DMS79 treated with DMSO at 0.1 percent for 48 hours (cell line): ENCODE data around the gene MRGPRG.
"Not testable (repeated sequence)": the region's sequence is repeated elsewhere in the genome, so short reads cannot be mapped to it uniquely, and the experiment has no call there.

ENCODE experiments used
- DNase-seq: peaks from one replicate; lab custom pipeline; 2025; lab: John Stamatoyannopoulos, UW

The MRGPRG gene, protein sequence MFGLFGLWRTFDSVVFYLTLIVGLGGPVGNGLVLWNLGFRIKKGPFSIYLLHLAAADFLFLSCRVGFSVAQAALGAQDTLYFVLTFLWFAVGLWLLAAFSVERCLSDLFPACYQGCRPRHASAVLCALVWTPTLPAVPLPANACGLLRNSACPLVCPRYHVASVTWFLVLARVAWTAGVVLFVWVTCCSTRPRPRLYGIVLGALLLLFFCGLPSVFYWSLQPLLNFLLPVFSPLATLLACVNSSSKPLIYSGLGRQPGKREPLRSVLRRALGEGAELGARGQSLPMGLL

DNA sequence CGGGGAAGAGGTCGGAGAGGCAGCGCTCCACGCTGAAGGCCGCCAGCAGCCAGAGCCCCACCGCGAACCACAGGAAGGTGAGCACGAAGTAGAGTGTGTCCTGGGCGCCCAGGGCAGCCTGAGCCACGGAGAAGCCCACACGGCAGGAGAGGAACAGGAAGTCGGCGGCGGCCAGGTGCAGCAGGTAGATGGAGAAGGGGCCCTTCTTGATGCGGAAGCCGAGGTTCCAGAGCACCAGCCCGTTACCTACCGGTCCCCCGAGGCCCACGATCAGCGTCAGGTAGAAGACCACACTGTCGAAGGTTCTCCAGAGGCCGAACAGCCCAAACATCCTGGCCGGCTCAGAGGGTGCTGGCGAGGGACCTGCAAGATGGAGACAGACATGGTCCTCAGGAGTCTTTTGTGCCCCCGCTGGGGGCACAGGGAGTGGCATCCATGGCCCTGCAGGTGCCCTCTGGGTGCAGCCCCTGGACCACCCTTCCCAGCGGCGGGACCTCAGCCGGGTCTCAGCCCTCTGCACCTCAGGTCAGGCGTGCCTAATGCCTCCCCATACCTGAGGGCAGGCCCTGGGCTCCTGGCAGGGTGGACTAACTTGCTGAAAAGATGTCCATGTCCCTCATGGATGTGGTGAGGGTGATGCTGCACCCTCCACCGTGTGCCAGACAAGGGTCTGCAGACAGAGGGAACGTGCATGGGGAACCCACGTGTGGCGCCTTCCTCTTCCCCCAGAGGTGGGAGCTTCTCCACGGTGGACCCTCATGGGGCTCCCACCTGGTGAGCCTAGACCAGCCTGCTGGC lies at the start of gene MRGPRG:
Gene MRGPRG (minus strand): TSS at position 331 of the 798 bp plus-strand sequence. CDS start 0 bp downstream, at position 331.
- DNase-seq = no peak

DNA sequence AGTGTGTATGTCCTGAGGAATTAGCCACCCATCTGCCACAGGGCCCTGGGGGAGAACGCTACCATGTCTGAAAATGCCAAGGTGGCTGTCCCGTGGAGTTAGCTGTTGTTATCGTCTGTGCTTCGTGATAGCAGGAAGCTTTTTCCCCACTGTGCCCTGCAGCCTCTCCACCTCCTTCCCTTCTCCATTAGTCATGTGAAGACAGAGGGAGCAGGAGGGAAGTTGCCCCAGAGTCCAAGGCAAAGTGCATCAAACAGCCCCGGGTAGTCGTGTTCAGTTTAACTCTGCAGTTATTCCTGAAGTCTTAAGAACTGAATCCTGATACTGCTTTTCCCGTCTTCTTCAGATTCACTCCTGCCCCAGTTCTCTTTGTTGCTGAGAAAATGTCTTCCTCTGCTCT lies 43.9 kb upstream of the MRGPRG start:
- not testable (repeated sequence) for DNase-seq

DNA sequence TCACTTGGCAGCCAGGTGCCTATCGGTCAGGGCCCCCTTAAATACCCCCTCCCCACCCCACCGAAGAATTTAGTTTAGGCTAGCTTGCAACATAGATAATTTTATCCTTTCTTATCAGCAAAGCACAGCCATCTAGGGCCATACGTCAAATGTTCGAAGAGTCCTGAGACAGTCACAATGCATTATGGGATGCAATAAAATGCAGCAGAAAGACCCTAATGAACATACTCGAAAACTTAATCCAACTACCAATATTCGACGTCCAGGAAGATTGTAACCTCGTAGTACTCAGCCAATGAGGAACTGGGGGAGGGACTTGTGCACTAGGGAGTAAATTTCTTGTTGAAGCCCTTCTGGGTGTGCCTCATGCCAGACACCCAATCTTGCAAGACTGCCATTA lies 43.2 kb upstream of the MRGPRG start:
- DNase-seq = not testable (repeated sequence)

DNA sequence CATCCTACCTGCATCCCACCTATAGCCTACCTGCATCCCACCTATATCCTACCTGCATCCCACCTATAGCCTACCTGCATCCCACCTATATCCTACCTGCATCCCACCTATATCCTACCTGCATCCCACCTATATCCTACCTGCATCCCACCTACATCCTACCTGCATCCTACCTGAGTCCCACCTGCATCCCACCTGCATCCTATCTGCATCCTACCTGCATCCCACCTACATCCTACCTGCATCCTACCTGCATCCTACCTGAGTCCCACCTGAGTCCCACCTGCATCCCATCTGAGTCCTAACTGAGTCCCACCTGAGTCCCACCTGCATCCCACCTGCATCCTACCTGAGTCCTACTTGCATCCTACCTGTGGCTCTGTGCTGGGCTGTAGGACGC lies 38.9 kb upstream of the MRGPRG start:
- DNase-seq = not testable (repeated sequence)

DNA sequence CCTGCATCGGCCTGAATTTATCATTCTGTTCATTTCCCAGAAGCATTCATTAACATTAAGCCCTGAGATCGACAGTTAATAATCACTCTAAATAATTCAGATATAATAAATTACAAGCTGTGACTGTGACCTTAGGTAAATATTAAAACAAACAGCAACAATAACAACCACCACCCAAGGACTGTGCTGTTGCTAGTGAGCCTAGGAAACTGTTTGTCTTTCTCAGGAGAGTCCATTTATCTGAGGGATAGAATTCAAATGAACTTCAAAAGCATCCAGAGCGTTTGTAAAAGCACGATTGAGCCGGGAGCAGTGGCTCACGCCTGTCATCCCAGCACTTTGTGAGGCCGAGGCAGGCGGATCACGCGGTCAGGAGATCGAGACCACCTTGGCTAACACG lies 36.6 kb upstream of the MRGPRG start:
- not testable (repeated sequence) for DNase-seq

DNA sequence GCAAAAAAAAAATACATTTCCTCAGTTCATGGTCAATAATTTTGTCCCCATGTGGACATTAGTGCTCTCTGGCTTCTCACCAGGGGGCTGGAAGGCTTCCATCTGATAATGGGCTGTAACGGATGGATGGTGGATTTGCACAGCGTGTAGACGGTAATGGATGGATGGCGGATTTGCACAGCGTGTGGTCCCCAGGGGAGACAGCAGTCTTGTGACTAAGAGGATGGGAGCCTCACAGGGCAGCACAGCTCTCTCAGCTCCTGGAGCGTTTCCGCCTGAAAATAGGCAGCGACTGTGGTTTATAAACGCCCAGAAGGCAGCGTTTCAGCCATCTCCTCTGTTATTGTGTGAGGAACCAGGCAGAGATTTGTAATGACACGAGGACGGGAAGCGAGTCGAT lies 36.2 kb upstream of the MRGPRG start:
- DNase-seq = not testable (repeated sequence)

DNA sequence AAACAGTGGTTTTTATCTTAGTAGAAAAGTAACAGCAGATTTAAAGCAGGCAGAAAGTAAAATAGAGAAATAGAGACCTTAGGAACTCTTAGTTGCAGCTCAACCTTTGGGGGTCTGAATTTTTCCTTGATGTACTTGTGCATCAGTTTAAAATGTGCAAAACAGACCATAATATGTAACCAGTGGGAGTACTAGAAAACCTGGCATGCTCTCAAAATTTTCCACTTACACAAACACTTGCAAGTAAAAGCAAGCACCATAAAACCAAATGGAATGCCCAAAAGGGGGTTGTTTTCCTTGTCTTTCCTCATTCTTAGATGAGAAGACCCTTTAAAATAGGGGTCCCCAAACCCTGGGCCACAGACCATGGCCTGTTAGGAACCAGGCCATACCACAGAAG lies 26.5 kb upstream of the MRGPRG start:
- peak; percentile 51 for DNase-seq

DNA sequence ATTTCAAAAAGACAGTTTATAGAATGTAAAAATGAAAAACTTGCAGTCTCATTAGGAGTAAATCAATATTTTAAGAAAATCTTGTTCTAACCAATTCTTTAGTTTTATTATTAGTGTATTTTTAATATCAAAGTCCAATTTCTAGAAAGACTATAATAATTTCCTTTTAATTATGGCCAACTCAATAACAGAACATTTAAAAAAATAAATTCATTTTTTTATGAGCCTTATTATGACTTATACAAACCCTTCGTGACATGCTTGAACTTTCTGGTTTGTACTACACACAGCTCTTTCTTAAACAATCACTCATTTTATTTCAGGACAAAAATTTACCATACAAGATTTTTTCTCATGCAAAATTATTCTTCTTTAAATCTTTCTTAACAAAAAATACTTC lies 25.3 kb upstream of the MRGPRG start:
- DNase-seq = no peak

DNA sequence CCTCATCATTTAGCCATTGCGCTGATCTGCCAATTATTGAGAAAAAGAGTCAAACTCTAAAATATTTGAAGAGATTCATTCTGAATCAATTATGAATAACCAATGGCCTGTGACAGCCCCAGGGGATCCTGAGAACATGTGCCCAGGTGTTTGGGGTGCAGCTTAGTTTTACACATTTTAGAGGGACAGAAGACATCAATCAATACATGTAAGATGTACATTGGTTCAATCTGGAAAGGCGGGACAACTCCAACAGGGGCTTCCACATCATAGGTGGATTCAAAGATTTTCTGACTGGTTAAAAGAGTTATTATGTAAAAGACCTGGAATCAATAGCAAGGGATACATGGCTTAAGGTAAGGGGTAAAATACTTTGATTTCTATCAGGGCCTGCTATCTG lies 18.5 kb upstream of the MRGPRG start:
- no peak for DNase-seq

DNA sequence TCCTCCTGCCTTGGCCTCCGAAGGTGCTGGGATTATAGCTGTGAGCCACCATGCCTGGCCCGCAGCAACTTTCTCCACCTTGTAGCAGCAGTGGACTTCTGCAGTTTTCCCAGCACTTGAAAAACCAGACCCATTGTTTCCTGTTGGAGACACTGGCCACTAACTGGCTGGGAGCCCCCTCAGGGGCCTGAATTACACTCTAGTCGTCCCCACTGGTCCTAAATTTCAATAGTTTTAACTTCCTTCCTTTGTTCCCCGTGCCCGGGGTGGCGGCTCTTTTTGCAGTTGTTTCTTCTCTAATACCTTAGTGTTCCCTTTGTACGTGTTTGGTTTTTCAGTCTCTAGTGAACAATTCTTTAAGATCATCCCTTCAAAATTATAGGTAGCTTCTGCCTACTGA lies 16.2 kb upstream of the MRGPRG start:
- no peak for DNase-seq

DNA sequence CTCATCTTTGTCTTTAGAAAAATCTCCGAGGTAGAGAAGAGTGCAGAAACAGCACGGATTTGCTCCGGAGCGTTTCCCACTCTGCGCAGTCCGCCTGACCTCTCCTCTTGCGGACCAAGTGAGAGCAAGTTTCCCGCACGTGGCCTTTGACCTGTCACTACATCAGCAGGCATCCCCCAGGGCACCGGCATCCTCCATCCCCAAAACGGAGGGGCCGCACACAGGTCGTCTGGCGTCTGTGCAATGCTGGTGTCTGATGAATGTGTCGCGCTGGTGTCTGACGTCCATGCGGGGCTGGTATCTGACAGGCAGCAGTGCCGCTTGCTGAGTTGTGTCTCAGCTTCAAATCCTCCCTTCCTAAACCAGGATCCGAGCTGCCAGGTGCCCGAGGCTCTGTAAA lies 14.3 kb upstream of the MRGPRG start:
- no peak for DNase-seq

DNA sequence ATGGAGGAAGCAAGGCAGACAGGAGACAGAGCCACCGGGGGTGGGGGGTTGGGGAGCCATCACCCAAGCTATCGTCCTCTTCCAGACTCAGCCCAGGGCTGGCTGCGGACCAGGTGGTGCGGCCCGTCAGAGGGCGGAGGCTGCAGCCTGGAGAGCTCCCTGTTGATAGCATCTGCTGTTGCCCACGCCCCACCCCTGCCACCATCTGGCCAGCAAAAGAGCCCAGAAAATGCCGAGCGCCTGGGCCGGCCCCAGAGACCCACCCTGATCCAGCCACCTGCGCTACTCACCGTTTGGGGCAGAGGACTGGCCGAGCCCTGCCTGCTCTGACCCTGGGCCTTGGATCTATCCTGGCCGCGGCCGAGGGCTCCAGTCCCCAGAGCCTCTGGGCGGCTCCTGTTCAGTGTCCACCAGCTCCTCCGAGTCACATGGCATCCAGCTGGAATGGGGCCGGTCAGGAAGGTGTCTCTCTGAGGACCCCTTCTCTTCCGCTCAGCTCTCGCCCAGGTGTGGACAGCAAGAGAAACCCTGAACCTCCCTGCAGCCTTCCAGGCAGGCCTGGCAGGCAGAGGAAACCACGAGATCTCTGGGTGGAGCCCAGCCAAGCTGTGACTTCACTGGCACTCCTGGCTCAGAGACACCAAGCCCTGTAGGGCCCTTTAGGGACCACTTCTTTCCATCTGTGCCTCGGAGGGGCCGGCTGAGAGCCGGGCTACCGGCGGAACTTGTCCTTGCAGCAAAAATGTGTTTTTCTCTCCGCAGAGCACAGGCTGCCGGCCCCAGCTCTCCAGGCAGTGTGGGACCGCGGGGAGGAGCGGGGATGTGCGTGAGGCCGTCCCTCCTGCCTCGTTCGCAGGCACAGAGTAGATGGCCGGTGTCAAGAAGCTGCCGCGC lies 13.5 kb upstream of the MRGPRG start, which contains the start of gene MRGPRE:
Gene MRGPRE (minus strand): TSS at position 567 of the 894 bp plus-strand sequence. CDS start 3,618 bp downstream, outside the sequence.
- DNase-seq = peak; percentile 66

DNA sequence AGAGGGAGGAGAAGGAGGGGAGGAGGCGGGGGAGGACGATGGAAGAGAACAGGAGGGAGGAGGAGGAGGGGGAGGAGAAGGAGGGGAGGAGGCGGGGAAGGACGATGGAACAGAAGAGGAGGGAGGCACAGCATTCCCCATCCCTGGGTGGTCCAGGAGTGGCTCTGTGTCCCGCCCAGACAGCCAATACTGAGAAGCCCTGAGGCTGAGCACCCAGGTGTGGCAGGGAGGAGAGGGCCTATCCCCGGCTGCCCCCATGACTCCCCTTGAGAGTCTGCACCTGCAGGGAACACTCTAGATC lies 12.9 kb upstream of the MRGPRG start:
- DNase-seq = peak; percentile 66

DNA sequence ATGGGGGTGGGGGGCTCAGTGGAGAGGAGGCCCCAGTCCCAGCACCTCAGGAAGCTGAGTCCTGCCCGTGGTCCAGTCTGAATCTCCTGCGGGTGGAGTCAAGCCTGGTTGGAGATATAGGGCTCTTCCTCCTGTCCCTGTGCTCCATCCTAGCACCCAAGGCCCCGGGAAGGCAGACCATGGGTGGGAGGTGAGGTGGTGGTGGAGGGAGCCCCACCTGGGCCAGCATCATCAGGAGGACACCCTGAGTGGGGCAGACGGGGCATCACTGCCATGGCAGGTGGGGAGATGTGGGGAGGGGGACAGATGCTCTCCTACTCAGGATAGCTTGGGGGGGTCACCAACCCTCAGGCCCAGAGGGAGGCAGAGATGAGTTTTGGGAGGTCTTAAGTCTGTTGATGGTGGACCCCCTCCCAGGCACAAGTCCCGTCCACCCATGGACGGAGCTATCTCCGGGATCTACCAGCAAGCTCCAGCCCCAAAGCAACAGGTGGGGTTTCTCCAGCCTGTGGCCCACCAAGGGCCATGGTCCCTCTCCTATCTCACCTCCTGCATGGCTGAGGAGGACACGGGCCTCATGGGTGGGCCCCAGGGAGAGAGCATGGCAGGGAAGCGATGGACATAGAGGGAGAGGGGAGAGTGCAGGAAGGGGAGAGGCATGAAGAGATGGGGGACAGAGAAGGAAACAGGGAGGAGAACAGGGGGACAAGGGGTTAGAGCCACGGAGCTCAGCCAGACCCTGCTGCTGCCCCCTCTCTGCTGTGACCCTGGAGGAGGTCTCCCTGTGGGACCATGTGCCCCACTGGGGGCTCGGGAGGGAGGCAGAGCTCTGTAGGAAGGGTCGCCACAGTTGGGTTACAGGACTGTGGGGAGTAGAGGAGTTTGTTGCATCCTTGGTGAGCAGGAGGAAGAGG lies 12.3 kb upstream of the MRGPRG start:
- DNase-seq = no peak

DNA sequence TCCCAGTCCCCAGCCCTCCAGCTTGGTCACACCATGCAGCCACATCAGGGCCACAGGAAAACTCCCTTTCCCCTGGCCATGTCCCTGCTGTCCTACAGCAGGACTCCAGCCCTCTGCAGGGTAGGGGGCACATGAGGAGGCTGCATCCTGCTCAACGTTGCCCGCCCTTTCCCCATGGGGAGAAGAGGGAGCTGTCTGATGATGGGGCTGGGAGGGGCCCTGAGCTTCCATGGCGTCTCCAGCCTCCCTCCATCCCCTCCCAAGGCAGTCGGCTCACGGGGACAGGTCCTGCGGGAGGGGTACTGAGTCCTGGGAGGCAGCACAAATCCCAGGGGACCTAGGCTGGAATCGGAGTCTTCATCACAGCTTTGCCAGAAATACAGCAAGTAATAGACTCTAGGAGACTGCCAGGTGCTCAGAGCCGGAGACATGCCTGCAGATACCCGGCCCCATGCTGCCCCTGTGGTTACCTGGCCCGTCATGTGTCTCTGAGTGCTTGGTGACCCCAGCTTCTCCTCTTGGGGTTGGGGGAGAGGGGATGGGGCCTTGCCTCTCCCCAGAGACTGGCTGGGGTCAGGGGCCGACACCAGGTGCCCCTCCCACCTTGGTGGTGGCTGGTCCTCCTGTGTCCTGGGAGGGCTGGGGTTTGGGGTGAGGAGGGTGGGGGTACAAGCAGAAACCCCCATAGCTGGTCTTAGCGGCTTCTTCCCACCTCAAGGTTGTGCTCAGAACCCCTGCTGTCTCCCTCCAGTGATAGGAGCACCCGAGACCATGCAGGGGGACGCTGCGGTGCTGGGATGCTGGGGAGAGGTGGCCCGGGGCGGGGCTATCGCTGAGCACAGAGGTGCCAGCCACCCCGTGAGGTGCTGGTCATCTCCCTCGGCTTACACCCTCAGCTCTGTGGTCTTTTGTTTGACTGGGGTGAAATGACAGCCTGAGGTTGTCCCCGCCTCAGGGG lies 11.3 kb upstream of the MRGPRG start:
- no peak for DNase-seq

DNA sequence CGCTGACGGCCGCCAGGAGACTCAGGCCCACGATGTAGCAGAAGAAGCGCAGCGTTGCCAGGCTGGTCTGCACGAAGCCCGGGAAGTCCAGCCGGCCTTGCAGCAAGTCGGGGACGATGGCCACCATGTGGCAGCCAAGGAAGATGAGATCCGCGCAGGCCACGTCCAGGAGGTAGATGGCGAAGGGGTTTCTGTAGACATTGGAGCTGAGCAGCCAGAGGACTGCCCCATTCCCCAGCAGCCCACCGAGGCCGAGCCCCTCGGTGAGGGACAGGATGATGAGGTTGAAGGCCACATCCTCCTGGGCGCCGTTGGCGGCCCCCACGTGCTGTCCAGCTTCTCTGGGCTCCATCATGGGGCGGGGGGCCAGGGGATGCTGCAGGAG lies 9.8 kb upstream of the MRGPRG start:
- no peak for DNase-seq

DNA sequence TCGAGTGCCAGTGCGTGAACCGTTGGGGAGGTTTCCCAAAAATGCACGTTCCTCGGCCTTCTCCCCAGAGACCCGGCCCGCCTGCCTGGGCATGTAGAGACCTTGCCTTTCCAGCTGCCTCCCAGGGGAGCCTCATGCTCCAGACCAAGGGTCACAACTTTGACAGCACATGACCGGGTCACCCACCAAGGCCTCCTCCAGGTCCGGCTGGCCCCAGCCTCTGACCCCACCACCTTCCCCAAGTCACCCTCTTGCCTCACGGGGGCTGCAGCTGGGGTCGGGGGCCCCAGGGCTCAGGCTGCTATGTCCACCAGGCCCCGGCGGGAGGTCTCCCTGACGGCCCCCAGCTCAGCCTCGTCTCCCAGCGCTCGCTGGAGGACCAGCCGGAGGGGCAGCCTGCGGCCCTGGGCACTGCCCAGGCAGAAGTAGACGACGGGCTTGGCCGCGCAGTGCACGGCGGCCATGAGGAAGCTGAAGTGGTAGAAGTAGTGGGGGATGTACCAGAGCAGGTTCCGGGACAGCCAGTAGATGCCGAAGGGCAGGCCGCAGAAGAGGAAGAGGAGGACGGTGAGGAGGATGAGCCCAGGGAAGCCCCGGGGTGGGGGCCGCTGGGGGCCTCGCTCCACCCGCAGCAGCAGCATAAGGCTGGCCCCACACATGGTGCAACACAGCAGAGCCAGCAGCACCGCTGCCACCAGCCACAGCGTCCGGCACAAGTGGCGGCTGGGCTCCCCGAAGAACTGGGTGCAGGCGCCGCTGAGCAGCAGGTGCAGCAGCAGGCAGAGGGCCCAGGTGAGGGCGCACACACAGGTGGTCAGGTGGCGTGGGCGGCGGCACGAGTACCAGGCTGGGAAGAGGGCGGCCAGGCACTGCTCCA lies 9.2 kb upstream of the MRGPRG start:
- DNase-seq = no peak

DNA sequence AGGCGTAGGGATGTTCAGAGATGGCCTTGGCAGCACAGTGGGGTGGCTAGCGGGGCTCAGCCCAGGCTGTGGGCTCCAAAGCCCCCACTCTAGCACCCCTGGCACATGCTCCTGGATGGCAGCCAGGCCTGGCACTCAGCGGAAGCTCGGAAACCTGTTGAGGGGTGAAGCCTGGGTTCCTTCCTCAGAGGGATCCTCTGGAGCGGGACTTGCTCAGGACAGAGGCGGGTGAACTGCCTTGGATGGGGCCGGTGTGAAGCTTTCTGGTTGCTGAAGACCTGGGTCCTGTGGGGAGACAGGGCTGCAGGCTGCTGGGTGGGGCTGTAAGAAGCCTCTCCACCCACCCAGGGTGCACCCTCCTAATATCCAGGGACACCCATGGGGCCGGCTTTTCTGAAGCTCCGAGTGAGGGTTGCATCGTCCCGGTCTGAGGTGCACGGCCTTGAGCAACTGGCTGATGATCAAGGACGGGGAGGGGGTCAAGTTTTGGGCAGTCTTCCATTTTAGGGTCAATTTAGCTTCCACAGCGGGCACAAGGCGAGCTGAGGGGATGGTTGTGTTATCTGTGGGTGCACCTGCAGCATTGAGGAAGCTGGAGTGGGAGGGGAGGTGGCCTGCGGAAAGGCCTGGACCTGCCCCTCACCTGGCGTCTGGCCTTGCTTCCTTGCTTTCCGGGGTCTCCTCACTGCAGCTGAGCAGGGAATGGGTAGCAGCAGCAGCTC lies 8.4 kb upstream of the MRGPRG start:
- no peak for DNase-seq
